Measurements from ENCODE around the gene PAK3.

PAK3 gene

GRCh38 chrX:111086591-111087006 is 9.4 kb upstream of the PAK3 start:
- H3K27me3 ChIP-seq (replicated peaks) = no peaks in the 10 kb centered on the region
- no peak overlapping the region for H3K27ac ChIP-seq
- in situ Hi-C loops (cut with HindIII; ENCODE audit: low pct_ligation_motif_present, low sequenced_read_pairs) = no loop called here
- no peak overlapping the region for H3K4me3 ChIP-seq (ENCODE audit: low read depth, low read length)
- TF ChIP-seq CTCF (IDR thresholded peaks at IDR 0.05; ENCODE audit: low read depth, low read length, missing control alignments) = no peak
- H3K36me3 ChIP-seq (replicated peaks) = no peaks in the 10 kb centered on the region
- DNase-seq = no peak

- H3K27ac ChIP-seq = no peak overlapping the region
- H3K4me3 ChIP-seq (ENCODE audit: low read depth, low read length) = no peak overlapping the region
- TF ChIP-seq CTCF (IDR thresholded peaks at IDR 0.05; ENCODE audit: low read depth, low read length, missing control alignments) = no peak
- DNase-seq = no peak
- in situ Hi-C loops (cut with HindIII; ENCODE audit: low pct_ligation_motif_present, low sequenced_read_pairs) = no loop called here
- H3K36me3 ChIP-seq (replicated peaks) = no peaks in the 10 kb centered on the region
- no peaks in the 10 kb centered on the region for H3K27me3 ChIP-seq (replicated peaks)
Measured at GRCh38 chrX:111088628-111089027, 7.4 kb upstream of the PAK3 start.

DNA sequence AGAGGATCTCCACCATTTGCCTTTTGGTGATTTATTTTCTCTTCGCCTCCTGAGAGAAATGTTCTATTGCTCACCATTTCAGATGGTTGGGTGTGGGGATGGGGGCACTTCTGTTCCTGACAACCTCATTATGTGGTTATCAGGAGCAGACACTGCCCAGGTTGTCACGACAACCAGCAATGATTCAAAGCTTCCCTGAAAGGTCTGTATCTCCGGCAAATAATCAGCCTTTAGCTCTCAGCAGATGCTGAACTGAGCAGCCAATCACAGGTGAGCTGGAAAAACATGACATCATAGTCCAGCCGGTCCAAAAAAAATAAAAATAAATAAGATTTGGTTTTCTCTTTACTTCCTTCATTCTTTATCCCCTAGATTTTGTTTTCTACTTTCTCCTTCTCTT is 5.5 kb upstream of the PAK3 start:
- Histone ChIP-seq H3K36me3 (replicated peaks) (no peaks in the 10 kb centered on the region), H3K27me3 (replicated peaks) (no peaks in the 10 kb centered on the region), H3K4me3 (ENCODE audit: low read depth, low read length) (no peak overlapping the region), H3K27ac (no peak overlapping the region)
- in situ Hi-C loops (cut with HindIII; ENCODE audit: low pct_ligation_motif_present, low sequenced_read_pairs) = no loop called here
- TF ChIP-seq CTCF (IDR thresholded peaks at IDR 0.05; ENCODE audit: low read depth, low read length, missing control alignments) = no peak
- DNase-seq = no peak

DNA sequence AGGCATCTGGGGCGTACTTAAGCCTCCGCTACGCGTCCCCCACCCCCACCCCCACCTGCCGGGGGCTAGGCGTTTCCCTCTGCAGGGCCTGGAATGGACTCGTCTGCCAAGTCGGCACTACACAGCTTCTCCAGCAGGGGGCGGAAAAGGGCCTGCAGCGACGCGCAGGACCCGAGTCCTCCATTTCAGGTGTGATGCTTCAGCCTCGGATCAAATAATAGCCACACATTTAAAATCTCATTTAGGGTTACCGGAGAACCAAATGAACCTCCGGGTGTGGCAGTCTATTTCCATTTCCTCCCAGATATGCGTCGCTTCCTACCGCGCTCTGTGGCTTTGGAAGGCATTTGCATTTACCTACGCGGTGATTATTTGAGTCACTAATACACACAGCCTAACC is 2.9 kb downstream of the PAK3 start:
- Histone ChIP-seq H3K36me3 (replicated peaks) (no peaks in the 10 kb centered on the region), H3K27ac (no peak overlapping the region), H3K27me3 (replicated peaks) (no peaks in the 10 kb centered on the region), H3K4me3 (ENCODE audit: low read depth, low read length) (no peak overlapping the region)
- TF ChIP-seq CTCF (IDR thresholded peaks at IDR 0.05; ENCODE audit: low read depth, low read length, missing control alignments) = peak; percentile 80
- no peak for DNase-seq
- in situ Hi-C loops (cut with HindIII; ENCODE audit: low pct_ligation_motif_present, low sequenced_read_pairs) = no loop called here

GRCh38 chrX:111100191-111100590 is 4.2 kb downstream of the PAK3 start:
- in situ Hi-C loops (cut with HindIII; ENCODE audit: low pct_ligation_motif_present, low sequenced_read_pairs) = no loop called here
- Histone ChIP-seq H3K4me3 (ENCODE audit: low read depth, low read length) (no peak overlapping the region), H3K36me3 (replicated peaks) (no peaks in the 10 kb centered on the region), H3K27ac (no peak overlapping the region), H3K27me3 (replicated peaks) (no peaks in the 10 kb centered on the region)
- peak; percentile 50 for TF ChIP-seq CTCF (IDR thresholded peaks at IDR 0.05; ENCODE audit: low read depth, low read length, missing control alignments)
- DNase-seq = no peak

DNA sequence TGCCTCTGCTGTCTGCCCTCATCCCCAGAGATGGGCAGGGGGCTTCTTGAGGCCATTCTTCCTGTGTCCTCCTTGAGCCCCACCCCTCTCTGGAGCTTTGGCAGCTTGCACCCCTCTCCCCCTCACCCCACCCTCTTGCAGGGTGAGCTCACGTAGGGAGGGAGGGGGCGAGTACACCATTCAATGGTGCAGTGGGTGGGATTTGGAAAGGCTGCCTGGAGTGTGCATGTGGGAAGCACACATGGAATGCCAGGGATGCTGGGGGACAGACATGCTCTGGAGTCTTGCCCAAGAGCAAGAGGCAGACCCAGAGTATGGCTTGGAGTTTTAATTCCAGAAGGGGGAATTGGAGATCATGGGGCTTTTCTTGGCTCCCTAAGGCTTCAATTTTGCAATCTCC is 5.6 kb downstream of the PAK3 start:
- no peak overlapping the region for H3K27ac ChIP-seq
- H3K36me3 ChIP-seq (replicated peaks) = no peaks in the 10 kb centered on the region
- no peaks in the 10 kb centered on the region for H3K27me3 ChIP-seq (replicated peaks)
- DNase-seq = no peak
- no peak overlapping the region for H3K4me3 ChIP-seq (ENCODE audit: low read depth, low read length)
- in situ Hi-C loops (cut with HindIII; ENCODE audit: low pct_ligation_motif_present, low sequenced_read_pairs) = no loop called here
- TF ChIP-seq CTCF (IDR thresholded peaks at IDR 0.05; ENCODE audit: low read depth, low read length, missing control alignments) = no peak

All from brain microvascular endothelial cell (primary cell).